ENCODE results near the gene TFAP2A. TPM values are rescaled to one million over a fixed set of nuclear protein-coding genes. Genes with fewer than 3 reads are reported as not detected.
A peak's percentile ranks its signal among the peaks of the same experiment; 100 is the strongest.

The TFAP2A gene
- total and polyA plus RNA-seq, 10 of the 15 experiments (the other 5 are each of a cell fraction or from before 2014, with no cell fraction given), result 0.05 to 0.46 (median 0.17) TPM; not detected in 4

DNA sequence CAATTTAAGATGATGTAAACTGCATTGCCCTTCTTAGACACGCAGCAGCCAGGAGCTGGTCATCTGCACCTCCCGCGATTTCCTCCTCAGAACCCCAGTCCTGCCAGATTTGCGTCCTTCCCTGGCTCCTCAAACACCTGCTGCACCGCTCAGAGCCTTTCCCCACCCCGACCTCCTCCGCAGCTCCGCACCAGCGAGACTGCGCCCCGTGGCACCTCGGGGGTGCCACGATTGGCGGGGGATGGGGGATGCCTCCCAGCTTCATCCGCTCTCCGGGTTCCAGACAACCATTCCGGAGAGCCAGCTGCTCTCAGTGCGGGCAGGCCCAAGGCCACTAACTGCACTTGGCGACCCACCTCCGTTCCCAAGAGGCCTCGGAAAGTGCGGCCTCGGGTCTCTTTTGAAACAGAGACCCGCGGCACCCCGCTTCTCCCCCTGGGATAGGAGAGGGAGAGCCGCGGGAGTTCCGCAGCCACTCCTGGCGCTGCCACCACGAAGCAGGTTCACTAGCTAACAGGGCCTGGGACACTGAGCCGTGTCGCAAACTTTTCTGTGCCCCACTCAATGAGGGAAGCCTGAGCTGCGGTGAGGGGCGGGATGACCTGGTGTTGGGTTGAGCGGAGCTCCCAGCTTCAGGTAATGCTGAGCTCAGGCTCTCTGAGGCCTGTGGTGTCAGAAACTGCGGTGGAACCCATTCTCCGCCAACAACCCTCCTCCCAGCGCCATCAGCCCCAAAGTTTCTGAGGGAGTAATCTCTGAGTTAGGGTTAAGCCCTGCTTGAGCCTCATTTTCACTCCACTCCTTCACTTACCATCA lies 7.3 kb upstream of the TFAP2A start:
- ChIA-PET POLR2A (no interaction called here), SMC1A (ENCODE audit: uncharacterized antibody, unreplicated experiment) (no interaction called here), RAD21 (ENCODE audit: unreplicated experiment) (no interaction called here), CTCF (interaction anchor here (0.7 to 1.5 kb wide), 3 partner anchors 7 to 13 kb away, joined by 3 to 6 read pairs (median 5); no protein-coding TSS in a partner anchor)
- Histone ChIP-seq H3K9ac (ENCODE audit: control insufficient read depth, insufficient read depth, low read length) (no peak overlapping the region), H3K79me2 (ENCODE audit: control insufficient read depth, insufficient read depth, low read length) (no peaks in the 10 kb centered on the region), H3K9me3 (replicated peaks; ENCODE audit: control insufficient read depth, insufficient read depth, low read length) (no peaks in the 10 kb centered on the region; the same call in 1 of the 3 replicates), H4K20me1 (ENCODE audit: control insufficient read depth, insufficient read depth) (no peaks in the 10 kb centered on the region), H3K4me2 (ENCODE audit: control insufficient read depth, insufficient read depth) (no peak overlapping the region), H2AFZ (ENCODE audit: control insufficient read depth, low read depth, low read length) (no peak overlapping the region), H3K4me3 (no peak overlapping the region), H3K4me1 (ENCODE audit: control insufficient read depth, insufficient read depth, low read length) (peaks cover 8% of the 10 kb centered on the region), H3K36me3 (ENCODE audit: control insufficient read depth in 2 of 2, insufficient read depth in 2 of 2, low read length in 1 of 2) (no peaks in the 10 kb centered on the region), H3K27me3 (replicated peaks in 1 of 2; ENCODE audit: control insufficient read depth in 2 of 2, insufficient read depth in 2 of 2, low read length in 1 of 2) (peaks cover 21 to 34% of the 10 kb centered on the region in 2 experiments), H3K27ac (ENCODE audit: control insufficient read depth, insufficient read depth) (no peak overlapping the region)
- intact Hi-C loops (cut with micrococcal nuclease; ENCODE audit: unreplicated experiment) (loop anchor here (10.0 kb wide), 1 partner anchor 277 kb away; no protein-coding TSS in a partner anchor), in situ Hi-C loops (cut with MboI) (no loop called here)
- no TSS peak for BruUV-seq (replicated peaks)
- TF ChIP-seq SUZ12 (IDR thresholded peaks at IDR 0.05; ENCODE audit: unreplicated experiment) (peak; percentile 89), CBX5 (IDR thresholded peaks at IDR 0.05; ENCODE audit: low read depth) (no peak), CHD1 (IDR thresholded peaks at IDR 0.05; ENCODE audit: low read depth, low read length) (no peak), ZNF217 (IDR thresholded peaks at IDR 0.05) (no peak), ZNF384 (IDR thresholded peaks at IDR 0.05; ENCODE audit: borderline replicate concordance, low read depth, low read length) (no peak)
- whole genome bisulfite sequencing (ENCODE audit: insufficient coverage, insufficient replicate concordance, low lambda C conversion rate, missing lambda C conversion rate), result 64% methylated on average over 37 of the region's 39 CpGs
- FAIRE-seq (no peak), ATAC-seq (no peak), DNase-seq (ENCODE audit: low read depth, low spot score) (no peak)
